Smooth muscle cell of the coronary artery (primary cell): Measurements from ENCODE around the gene SBDS. TPM values are rescaled to one million over a fixed set of nuclear protein-coding genes. Genes with fewer than 3 reads are reported as not detected.

Experiments used
- total RNA-seq: library from RNA; depleted of rRNA; stranded (reverse); fragments of >200 nt; gene quantifications from 2 replicates; pipeline ENCODE4 v1.2.3, GENCODE V29; 2014; ENCODE audit warnings: low replicate concordance

Gene SBDS
- 71.0 and 90.3 TPM in 2 replicates for total RNA-seq

GRCh38 chr7:66995050-66995776 lies at the start of gene SBDS:
Gene SBDS (minus strand): TSS chr7:66995586. CDS start chr7:66995417, 169 bp downstream.

GRCh38 chr7:66996444-66997191 lies 1.2 kb upstream of the SBDS start, which contains the start of gene TYW1:
Gene TYW1 (plus strand): TSS chr7:66996833. CDS start chr7:66996979, 146 bp downstream.

Other genes with a start within 250 kb of the SBDS start
- 57.1 and 125 TPM in 2 replicates for gene TMEM248, start 74.4 kb downstream of the SBDS start, total RNA-seq
- 15.6 and 19.1 TPM in 2 replicates for gene TYW1, start 1.2 kb upstream of the SBDS start, total RNA-seq